CD4-positive, alpha-beta T cell treated with Interleukin-6 at 100 ng/mL for 8 hours (primary cell): ENCODE data around the gene KRT8.
A peak's percentile ranks its signal among the peaks of the same experiment; 100 is the strongest.

Experiments
- DNase-seq: peaks from one replicate; pipeline ENCODE4 v3.0.0-alpha.2; 2020; ENCODE audit warnings: mixed read lengths, low spot score

Gene KRT8

DNA sequence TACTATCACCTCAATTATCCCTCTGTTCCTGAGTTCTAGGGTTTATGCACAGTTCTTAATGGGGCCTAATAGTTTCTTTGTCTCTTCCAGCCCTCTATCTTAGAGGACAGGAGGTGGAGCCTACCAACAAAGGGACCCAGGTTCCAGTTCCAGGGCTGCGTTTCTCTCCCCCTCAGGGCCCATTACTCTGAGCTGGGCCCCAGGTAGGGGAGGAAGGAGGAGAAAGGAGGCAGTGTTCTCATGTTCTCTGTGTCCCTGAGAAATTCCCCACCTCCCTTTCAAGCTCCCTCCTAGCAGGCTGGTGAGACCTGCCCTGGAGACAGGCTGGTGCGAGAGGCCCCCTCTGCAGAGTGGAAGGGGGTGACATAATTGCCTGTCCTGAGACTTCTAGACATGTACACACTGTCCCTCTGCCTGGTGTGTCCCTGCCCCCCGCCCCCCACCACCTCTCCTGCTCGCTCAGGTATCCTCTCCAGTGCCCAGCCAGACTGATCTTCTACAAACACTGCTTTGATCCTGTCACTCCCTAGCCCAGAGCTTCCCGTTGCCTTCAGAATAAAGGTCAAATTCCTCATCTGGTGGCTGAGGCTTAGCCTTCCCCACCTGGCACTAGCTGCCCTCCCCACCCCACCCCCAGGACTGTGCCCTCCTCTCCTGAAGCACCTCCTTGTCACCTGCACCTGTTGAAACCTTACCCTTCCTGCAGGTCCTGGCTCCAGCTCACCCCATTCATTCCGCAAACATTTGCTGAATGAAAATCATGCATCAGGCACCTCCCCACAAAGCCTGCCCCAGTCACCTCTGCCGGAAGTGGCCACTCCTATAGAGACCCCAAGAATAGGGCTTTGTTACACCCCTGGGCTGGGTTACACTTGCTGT is 21.1 kb upstream of the KRT8 start:
- no peak for DNase-seq

DNA sequence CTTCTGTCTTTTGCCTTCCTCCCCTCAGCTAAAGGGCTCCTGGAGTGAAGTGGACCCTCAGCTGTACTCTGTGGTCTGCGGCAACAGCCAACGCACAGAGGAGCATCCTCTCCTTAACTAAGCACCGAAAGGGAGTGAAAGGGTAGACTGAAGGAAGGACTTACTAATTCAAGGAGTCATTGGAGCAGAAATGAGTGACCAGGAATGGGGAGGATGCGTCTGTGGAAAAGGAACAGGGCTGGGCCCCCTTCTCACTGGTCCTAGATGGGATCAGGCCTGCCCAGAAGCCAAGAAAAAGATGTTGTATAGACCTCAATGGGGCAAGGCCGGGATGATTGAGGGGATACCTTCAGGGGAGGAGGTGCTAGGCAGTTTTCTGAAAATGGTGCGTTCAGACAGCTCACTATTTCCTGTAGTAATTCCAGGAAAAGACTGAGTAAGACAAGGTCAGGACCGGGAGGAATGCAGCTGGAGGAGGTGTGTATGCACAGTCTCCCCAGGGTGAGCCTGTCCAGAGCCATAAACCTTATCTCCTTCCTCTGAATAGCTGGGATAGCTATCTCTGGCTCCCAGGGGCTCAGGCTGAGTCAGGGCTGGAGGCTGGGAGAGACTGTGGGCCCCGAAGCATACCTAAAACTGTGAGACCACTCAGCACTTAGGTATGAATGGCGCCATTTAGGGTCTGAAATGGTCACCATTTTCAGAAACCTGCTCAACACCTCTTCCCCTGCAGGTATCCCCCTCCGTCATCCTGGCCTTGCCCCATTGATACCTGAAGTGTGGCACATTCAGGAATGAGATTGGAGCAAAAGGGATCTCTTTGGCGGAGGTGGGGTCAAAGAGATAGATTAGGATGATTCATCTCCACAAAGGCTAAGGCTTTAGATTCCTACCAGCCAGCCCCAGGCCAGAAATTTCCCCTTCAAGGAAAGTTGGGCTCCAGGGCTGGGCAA is 20.2 kb upstream of the KRT8 start:
- DNase-seq = no peak

DNA sequence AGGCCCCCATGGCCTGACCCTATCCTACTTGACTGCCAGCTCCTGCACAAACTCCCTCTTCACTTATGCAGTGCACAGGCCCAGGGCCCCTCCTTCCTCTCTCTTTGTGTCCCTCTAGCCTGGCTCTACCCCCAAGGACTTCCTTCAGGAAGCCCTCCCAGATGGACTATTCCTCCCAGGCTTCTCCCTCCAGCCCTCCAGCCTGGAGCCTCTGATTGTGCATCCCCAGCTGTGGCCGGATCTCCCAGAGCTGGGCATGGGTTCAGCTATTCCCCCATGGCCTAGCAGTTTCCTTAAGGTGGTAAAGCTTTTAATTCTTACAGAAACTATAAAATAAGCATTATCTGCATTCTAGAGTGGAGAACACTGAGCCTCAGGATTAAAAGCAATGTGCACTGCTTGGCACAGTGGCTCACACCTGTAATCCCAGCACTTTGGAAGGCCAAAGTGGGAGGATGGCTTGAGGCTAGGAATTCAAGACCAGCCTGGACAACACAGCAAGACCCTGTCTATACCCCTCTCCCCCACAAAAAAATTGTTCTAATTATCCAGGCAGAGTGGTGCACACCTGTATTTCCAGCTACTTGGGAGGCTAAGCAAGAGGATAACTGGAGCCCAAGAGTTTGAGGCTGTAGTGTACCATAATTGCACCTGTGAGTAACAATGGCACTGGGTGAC is 16.8 kb upstream of the KRT8 start:
- no peak for DNase-seq

DNA sequence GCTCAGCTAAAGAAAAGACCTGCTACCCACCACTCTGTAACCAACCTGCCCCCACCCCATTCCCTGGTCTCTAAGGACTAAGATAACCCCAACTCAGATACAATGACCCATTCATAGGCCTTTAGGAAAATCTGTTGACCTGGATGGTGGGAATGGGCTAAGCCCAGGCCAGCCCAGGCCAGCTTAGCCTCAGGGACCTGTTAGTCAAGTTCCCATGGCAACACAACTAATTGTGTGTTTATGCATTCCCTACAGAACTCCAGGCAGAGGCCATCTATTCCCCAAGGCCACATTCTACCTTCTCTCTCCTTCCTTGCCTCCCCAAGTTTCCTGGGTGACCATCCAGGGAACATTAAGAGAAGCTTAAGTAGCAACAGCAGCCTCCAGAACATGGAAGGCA is 16.1 kb upstream of the KRT8 start:
- DNase-seq = no peak

DNA sequence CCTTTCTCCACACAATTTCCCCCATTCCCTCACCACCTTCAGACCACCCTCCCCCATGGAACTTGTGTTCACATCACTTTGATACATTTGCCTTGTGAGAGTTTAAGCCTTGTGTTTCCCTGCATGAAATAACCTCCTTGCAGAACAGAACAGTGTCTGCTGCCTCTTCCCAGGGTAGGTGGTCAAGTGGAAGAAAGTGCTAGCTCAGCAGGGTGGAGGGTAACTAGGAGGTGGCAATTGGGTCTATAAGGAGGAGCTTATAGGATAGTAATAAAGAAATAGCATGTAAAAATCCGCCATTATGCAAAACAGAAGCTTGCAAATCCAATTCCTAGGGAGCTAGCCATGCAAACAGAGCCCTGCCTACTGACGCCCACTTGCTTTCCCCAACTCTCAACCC is 13.9 kb upstream of the KRT8 start:
- DNase-seq = no peak

DNA sequence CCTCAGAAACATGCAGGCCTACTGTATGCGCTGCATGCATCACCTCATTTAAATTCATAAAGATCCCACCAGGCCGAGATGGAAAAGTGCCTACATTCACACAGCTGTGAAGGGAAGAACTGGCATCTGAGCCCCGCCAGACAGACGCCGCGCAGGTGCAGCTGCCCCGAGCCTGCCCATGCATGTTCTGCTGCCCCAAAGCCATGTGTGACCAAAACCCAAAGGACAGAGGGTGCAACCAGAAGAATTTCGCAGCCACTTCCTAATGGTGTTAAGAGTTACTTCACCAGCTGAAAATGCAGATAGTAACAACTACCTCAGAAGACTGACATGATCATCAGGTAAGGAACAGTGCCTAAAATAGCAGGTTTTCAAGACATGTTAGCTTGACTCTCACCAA is 13.5 kb upstream of the KRT8 start:
- DNase-seq = no peak

DNA sequence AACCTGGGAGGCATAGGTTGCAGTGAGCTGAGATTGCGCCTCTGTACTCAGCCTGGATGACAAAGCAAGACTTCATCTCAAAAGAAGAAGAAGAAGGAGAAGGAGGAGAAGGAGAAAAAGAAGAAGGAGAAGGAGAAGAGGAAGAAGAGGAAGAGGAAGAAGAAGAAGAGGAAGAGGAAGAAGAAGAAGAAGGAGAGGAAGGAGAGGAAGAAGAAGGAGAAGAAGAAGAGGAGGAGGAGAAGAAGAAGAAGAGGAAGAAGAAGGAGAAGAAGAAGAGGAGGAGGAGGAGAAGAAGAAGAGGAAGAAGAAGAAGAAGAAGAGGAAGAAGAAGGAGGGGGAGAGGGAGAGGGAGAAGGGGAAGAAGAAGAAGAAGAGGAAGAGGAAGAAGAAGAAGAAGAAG is 12.9 kb upstream of the KRT8 start:
- DNase-seq = no peak

DNA sequence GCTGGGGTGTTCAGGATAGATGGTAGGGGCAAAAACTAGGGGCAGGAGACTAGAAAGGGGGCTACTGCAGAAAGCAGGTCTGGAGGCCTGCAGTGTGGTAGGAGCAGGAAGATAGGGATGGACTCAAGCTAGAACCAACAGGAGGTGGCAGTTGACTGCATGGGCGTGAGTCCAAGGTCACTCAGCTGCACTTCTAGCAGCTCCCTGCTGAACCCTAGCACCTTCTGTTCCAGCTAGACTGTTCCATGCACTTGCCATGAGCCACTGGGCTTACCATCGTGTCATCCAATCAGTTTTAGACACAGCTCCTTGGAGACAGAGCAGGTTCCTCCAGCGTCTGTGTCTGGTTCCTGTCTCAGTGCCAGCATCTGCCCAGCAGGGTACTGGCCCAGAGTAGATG is 11.3 kb upstream of the KRT8 start:
- DNase-seq = no peak

DNA sequence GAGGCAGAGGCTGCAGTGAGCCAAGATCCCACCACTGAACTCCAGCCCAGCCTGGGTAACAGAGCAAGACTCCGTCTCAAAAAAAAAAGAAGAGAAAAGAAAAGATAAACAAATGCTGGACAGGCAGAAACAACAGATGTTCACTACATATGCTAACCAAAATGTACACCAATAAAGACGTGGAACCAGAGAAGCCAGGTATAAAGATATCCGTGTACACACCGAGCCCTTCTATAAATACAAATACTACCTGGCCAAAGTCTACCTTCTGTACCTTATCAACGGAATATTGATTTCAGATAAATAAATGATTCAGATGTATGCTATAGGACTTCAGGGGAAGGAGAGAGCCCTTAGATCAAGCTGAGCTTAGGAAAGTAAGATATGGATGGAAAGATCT is 10.8 kb upstream of the KRT8 start:
- no peak for DNase-seq

DNA sequence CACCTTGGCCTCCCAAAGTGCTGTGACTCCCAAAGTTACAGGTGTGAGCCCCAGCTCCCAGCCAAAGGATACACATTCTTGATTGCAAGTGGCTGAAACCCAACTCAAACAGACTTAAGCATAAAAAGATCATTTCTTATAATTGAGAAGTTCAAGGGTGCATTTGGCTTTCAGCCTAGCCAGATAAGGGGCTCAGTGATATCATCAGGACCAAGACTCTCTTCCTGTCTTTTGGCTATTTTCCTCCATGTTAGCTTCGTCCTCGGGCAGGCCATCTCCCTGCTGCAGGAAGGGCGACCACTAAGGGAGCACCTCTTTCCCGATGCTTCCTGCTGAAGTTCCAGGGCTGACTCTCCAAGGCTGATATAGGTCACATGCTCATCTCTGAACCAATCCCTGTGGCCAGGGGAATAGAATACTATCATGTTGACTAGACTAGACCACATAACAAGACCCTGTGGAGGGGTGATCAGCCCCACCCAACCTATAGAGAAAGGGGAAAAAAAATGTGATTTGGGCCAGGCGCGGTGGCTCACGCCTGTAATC is 9.8 kb upstream of the KRT8 start:
- DNase-seq = no peak

DNA sequence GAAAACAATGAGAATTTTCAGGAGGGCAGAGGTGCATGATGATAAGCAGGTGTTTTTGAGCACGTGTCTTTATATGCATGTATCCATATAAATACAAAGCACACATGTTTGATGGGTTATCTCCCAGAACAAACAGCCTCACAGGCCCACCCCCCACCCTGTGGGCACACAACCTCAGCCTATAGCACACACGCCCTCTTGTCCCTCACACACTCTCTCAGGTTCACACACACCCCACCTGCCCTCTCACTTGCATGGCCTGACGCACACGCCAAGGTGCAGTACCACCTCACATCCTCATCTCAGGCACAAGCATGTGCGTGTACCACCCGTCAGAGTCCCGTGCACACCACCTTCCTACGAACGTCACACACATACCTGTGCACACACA is 8.6 kb upstream of the KRT8 start:
- no peak for DNase-seq

DNA sequence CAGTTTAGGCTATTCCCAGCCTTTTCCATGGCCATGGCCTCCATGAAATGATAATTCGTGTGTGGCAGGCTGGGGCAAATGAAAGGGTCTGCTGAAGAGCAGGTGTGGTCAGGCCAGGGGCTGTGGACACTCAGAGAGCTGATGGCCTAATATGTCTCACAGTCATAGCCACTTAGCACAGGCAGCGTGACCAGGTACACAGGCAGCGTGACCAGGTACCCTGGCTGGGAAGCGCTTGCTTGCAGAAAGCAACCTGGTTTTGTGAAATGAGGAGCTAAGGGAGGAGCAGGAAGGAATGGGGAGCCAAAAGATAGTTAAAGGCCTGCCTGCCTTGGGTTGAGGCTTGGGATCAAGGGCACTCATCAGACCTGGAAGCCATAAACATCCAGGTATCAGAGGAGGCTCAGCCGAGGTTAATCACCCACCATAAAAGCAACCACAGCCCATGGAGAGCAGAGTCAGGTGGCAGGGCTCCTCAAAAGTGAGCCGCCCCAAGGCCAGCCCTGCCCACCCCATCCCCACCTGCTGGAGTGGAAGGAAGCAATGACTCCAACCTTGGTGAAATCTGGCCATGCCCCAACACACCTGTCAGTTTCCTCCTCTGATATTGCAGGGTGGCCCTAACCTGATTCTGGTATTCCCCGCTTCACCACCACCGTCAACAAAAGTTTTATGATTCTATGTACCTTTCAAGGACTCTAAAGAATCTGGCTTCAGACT is 8.0 kb upstream of the KRT8 start:
- DNase-seq = no peak

DNA sequence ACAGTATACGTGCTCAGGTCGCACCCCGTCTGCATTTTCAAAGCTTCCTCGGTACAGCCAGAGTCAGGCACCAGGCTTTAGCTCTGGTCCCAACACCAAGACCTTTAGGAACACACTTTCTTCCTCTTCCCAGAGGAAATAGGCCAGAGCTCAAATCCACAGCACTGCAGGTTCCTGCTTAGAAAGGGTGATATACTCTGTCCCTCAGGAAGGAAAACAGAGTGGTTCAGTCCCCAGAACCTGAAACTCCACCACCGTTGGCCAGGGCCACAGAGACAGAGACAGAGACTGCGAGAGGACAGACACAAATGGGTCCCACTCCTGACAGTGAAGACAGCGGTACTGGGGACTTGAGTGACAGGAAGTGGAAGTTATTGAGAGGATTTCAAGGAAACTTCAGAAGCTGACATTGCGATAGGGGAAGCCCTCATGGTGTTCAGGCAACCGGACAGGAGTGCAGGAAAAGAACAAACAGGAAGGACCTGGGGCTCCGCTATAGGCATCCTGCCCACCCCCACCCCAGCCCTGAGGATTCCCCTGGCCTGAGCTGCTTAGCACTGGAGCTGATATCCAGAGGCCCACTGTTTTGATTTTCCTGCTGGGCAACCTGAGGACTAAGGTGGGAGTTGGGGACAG is 5.5 kb upstream of the KRT8 start:
- no peak for DNase-seq

DNA sequence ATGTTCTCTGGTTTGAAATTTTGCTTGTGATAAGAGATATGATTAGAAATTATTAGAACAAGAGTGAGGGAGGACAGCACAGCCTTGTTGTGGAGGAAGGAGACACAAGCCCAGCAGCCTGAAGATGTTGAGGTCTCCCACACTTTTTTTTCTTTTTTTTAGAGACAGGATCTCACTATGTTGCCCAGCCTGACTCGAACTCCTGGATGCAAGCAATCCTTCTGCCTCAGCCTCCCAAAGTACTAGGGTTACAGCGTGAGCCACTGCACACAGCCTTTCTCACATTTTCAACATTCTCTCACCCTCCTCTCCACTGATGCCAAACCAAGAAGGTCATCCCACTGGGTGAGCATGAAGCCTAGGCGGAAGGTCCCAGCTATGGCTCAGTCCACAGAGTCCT is 4.9 kb upstream of the KRT8 start:
- DNase-seq = no peak

DNA sequence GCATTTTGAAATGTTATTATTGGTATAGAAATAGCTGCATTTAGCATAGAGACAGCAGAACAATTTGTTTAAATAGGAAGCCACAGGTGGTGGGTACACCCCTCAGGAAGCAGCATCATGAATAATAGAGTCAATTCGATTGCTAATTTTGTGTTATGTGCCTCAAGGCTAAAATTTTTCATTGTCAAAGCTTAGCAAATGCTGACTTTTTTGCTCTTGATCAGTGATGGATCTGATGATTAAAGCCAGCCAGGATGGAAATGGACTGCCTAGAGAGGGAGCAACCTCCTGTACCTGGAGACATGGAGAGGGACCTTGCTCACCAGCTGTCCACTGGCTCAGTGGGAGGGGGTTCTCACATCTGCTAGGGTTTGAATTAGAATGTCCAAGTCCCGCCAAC is 4.5 kb upstream of the KRT8 start:
- DNase-seq = no peak

DNA sequence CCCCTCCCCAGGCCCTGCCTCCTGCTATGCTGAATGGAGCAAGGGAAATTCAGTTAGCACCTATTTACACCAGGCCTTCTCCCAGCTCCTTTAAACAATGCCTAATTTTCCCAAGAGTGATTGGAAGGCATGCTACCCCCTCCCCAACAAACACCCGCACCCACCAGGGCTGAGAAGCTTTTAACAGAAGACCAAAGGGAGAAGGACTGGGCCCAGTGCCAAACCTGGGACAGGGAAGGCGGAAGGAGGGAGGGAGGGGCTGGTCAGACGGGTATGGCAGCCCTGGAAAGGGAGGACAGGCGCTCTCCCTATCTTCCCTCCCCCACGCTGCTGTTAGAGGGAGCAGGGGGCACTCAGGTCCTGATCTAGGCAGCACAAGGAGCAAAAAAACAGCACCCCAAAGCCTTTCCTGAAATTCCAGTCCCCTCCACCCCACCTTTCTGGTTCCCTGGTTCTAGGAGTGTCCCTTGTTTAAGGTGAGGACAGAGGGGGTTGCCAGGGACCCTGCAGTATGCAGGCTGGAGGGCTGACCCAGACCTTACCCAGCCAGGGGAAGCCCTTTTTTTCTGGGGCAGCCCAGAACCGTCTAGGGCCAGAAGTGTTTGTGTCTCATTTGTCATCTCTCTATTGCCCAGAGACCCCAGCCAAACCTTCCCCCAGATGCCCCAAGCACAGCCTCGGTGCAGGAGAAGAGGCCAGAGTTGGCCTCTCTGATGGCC is 2.4 kb upstream of the KRT8 start:
- no peak for DNase-seq

DNA sequence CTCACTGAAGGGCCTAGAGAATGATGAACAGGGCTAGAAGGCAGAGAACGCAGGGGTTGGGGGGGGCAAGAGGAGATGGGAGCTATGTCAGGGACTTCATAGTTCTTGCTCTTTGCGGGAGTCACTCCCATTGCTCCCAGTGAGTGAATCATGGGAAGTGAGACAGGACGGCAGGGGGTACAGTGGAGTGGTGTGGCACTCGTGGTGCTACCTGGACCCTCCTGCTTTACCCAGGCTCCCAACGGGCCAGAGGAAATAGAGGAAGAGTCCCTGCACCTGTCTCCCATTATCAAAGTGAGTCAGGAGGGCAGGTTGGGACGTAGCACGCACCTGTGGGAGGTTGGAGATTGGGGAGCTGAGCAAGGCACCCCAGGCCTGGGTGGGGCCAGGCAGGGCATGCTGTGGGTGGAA is 1.3 kb upstream of the KRT8 start:
- no peak for DNase-seq

DNA sequence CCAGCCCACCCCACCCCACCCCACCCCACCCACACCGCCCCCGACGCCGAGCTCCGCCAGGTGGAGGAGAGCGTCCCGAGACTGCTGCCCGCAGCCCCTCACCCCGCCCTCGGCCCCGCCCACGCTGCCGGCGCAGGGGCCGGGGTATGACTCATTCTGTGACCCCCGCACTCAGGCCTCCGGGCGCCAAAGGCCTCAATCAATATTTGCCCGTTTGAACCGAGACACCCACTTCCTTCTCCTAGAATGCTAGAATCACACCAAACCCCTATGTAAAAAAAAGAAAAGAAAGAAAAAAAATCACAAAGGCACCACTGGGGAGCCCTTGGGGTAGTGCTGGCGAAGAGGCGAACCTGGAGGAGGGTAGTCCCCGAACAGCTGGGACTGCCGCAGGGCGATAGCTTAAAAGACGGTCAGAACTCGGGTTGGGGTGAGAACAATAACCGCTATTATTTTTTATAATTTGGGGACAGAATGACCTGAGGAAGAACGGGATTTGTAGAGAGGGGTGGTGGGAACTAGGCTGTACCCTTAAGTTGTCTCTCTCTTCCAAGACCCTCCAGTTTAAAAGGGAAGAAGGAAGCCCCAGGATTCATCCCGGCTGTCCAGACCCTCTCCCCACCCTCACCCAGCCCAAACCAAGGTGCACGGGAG is 894 bp downstream of the KRT8 start:
- DNase-seq = no peak

DNA sequence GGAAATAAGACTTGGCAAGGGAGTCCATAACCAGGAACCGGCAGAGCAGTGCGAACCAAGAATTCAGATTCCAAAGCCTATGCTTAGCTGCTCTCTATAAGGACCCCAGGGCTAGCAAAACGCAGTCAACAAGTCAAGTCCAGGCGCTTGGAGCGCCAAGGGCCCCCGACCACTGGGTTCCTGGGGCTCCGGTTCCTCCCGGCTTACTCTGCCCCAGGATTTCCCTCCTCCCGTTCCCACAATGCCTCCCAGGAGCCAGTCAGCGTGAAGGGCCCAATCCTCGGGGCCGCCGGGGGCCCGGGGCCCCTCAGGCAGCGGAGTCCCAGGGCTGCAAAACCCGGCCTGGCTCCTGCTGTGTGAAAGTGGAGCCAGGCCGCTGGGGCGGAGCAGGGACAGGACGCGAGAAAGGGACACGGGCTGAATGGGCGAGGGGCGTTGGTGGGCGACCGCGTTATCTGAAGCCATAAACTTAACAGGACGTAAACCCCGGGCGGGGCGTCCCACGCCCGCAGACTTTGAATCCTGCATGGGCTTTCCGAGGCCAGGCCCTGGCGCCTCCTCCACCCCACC is 1.5 kb downstream of the KRT8 start:
- peak; percentile 33 for DNase-seq
